Measurements from ENCODE around the gene ZNF469. TPM values are rescaled to one million over a fixed set of nuclear protein-coding genes. Genes with fewer than 3 reads are reported as not detected.

The ZNF469 gene
- total and polyA plus RNA-seq, 2 donors (not counting 3 experiments of a cell fraction or from before 2014, with no cell fraction given), result 0.90 to 5.7 TPM

DNA sequence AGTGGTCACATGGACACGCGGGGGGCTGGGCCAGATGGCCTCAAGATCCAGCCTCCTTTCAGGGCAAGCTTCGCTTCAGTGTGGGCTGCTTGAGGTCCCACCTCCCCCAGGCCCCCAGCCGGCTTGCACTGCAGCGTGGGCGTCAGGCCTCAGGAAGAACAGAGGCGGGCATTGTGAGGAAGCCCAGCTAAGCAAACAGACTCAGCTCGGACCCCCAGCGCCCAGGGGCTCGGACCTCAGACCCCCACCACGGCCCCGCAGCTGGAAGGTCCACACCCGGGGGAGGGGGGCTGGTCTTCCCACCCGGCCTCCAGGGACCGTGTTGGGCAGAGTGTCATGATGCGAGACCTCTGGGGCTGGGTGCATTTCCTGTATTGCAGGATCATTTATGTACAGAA lies 24.7 kb upstream of the ZNF469 start:
- Histone ChIP-seq H3K27ac (ENCODE audit: insufficient read depth, low read depth, low read length) (no peak overlapping the region), H3K4me1 (ENCODE audit: control insufficient read depth, extremely low read depth, insufficient read depth, low read length) (no peaks in the 10 kb centered on the region), H3K9me1 (replicated peaks; ENCODE audit: control insufficient read depth, extremely low read depth, insufficient read depth, low read length) (no peaks in the 10 kb centered on the region), H2AFZ (ENCODE audit: low read depth, low read length) (no peak overlapping the region), H3K36me3 (ENCODE audit: control insufficient read depth in 2 of 2, extremely low read depth in 1 of 2, insufficient read depth in 2 of 2, low read length in 2 of 2) (no peaks in the 10 kb centered on the region), H3K79me2 (ENCODE audit: control insufficient read depth, insufficient read depth, low read length) (no peaks in the 10 kb centered on the region), H3K9ac (replicated peaks; ENCODE audit: extremely low read depth, insufficient read depth, low read length) (no peak overlapping the region), H3K4me2 (ENCODE audit: insufficient read depth, low read length) (no peak overlapping the region), H3K4me3 (replicated peaks in 1 of 3; ENCODE audit: insufficient read depth in 1 of 3, low read depth in 1 of 3, low read length in 3 of 3) (no peak overlapping the region), H4K20me1 (replicated peaks; ENCODE audit: control insufficient read depth, extremely low read depth, insufficient read depth, low read length) (no peaks in the 10 kb centered on the region), H3K27me3 (ENCODE audit: control insufficient read depth in 2 of 2, insufficient read depth in 2 of 2, low read length in 2 of 2) (peaks cover 6 to 8% of the 10 kb centered on the region in 2 experiments), H3K9me3 (replicated peaks; ENCODE audit: control insufficient read depth, insufficient read depth, low read length) (no peaks in the 10 kb centered on the region)
- TF ChIP-seq EZH2 (IDR thresholded peaks at IDR 0.05; ENCODE audit: borderline replicate concordance, low read depth, low read length, severe bottlenecking) (no peak), MYC (IDR thresholded peaks at IDR 0.05; ENCODE audit: low read depth, low read length) (no peak), MAX (IDR thresholded peaks at IDR 0.05; ENCODE audit: insufficient read depth, insufficient read length) (no peak), POLR2A (IDR thresholded peaks at IDR 0.05; ENCODE audit: low read depth, low read length) (no peak), GATA2 (IDR thresholded peaks at IDR 0.05; ENCODE audit: insufficient read depth, insufficient read length, low read depth, low read length) (no peak), CTCF (IDR thresholded peaks at IDR 0.05; ENCODE audit: extremely low read depth in 1 of 2, insufficient read depth in 1 of 2, low read depth in 1 of 2, low read length in 2 of 2) (no peak), POLR2AphosphoS5 (IDR thresholded peaks at IDR 0.05; ENCODE audit: insufficient read depth, low read depth, low read length) (no peak), FOS (IDR thresholded peaks at IDR 0.05; ENCODE audit: borderline replicate concordance, insufficient read depth, low read length) (no peak), JUN (IDR thresholded peaks at IDR 0.05; ENCODE audit: borderline replicate concordance, insufficient read depth, insufficient read length, low read depth) (no peak)
- BruUV-seq (replicated peaks), result no TSS peak
- dilution Hi-C loops (cut with MboI; ENCODE audit: extremely low pct_ligation_motif_present, low sequenced_read_pairs) (no loop called here), intact Hi-C loops (cut with micrococcal nuclease) (no loop called here)
- ChIA-PET POLR2A (no interaction called here), CTCF (no interaction called here)
- no peak for FAIRE-seq
- no peak for DNase-seq (ENCODE audit: low read depth, low spot score)
